Stimulated activated CD8-positive, alpha-beta memory T cell treated with anti-CD3 and anti-CD28 coated beads, Interleukin-15, amount 100 ng/mL, for 24 hours (primary cell): Measurements from ENCODE around the gene AASS.
"Not testable (repeated sequence)": the region's sequence is repeated elsewhere in the genome, so short reads cannot be mapped to it uniquely, and the experiment has no call there.

Source experiments
- DNase-seq: peaks from one replicate; pipeline ENCODE4 v3.0.0-alpha.2; 2020; ENCODE audit warnings: low read depth

AASS gene

DNA sequence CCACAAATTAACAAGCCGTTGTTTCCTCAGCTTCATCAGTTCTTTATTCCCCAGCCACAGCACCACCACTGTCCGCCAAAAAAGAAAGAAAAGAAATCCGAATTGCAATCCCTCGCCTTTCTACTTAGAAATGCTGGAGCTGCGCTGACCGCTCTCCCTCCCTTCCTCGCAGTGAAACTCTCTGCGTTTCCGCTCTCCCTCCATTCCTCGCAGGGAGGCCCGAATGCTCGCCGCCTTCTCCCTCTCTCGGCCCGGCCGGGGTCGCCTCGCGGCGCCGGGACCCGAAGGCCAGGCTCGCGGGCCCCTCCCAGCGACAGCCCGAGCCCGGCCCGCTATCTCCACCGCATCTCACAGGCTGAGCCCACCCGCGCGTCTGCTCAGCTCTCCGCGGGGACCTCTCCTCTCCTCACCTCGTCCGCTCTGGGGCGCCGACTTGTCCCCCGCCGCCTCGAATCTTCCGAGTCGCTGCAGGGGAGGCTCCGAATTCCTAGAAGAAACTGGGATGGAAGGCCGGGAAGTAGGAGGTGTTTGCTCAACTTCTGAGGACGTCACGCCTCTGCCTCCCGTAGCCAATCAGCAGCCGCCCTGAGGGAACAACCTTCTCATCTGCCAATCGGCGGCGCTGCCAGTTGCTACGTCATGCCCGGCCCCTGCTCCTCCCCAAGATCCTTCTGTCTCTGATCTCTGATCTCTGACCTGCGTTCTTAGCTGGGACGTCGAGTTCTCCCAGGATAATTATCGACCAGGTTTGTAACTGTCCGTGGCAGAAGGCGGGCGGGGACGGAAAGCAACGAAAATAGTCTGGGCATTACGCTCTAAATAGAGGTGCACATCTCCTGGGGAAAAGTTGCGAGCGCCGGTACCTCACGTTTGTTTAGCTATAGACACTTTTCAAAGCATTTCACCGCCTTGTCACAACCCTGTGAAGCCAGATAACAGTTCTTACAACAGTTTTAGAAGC, at the start of gene AASS:
TSS of gene AASS (minus strand) at position 499 of the 961 bp plus-strand sequence. CDS start 10,523 bp downstream, outside the sequence.
- peak; percentile 29 for DNase-seq

DNA sequence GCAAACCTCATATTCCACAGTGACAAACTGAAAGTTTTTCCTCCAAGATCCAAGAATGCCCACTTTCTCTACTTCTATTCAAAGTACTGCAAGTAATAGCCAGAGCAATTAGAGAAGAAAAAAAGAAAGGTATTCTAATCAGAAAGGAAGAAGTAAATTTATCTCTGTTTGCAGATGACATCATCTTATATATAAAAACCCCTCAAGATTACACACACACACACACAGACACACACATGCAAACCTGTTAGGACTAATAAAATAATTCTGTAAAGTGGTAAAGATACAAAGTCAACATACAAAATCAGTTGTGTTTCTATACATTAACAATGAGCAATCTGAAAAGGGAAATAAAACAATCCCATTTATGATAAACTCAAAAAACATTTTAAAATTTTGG, 44.7 kb upstream of the AASS start:
- no peak for DNase-seq

GRCh38 chr7:122183106-122183505, 39.1 kb upstream of the AASS start:
- no peak for DNase-seq

- DNase-seq: no peak
These were observed 38.0 kb upstream of the AASS start for GRCh38 chr7:122182081-122182480.

GRCh38 chr7:122172144-122172543, 28.1 kb upstream of the AASS start:
- not testable (repeated sequence) for DNase-seq

DNA sequence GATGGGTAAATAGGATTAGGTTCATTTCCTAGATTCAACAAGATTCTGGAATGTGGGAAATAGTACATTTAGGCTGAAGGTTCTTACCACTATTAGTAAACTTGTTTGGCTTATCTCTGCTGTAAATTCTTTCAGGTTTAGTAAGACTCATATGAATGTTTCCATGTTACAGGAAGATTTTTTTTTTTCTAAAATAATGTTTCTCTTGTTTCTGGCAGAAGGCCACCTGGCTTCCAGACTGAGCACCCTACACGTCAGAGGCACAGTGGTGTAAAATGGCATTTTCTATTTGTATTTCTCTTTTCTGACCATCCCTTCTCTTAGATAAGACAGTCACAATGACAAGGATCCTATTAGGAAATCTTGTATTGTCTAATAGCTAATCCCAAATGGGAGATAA, 22.7 kb upstream of the AASS start:
- no peak for DNase-seq

GRCh38 chr7:122166275-122166674, 22.2 kb upstream of the AASS start:
- no peak for DNase-seq

DNA sequence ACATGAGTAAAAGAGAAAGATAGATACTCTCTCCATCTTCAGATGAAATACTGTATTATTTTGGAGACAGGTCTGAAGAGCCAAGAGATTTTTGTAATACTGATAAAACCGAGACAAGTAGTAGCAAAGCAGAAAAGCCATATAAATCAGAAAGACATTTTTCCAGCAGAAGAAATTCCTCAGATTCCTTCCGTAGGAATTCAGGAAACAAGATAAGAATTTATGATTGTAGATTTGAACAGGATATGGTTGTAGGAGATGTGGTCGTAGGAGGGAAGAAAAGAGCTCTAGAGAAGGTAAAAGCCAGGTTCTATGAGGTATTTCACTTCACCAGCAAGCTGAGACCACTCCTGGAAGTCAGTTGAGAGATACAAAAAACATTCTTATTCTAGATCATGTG, 17.6 kb upstream of the AASS start:
- no peak for DNase-seq

- no peak for DNase-seq
These were observed 11.5 kb upstream of the AASS start for GRCh38 chr7:122155566-122155965.

GRCh38 chr7:122148878-122149277, 4.8 kb upstream of the AASS start:
- no peak for DNase-seq

- DNase-seq: no peak
These were observed 4.0 kb upstream of the AASS start for GRCh38 chr7:122148081-122148480.

GRCh38 chr7:122145937-122146645, 2.0 kb upstream of the AASS start:
- DNase-seq: no peak

DNA sequence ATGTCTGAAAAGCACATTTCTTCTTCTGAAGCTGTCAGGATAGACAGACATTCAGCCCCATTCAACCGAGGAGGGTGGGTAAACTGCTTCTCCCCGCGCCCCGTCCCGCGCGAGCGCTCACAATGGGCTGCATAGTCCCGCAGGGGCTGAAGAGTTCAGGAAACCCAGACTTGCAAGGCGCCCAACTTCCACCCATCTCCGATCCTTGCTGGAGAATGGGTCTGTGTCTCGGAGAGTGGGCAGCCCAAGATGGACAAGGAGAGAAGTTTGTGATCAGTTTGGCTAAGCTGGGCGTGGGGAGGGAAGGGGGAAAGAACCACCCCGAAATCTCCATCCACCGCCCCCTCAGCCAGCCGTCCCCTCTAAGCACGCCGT, 686 bp downstream of the AASS start:
- no peak for DNase-seq

- DNase-seq: no peak
These were observed 3.1 kb downstream of the AASS start for GRCh38 chr7:122140918-122141317.

DNA sequence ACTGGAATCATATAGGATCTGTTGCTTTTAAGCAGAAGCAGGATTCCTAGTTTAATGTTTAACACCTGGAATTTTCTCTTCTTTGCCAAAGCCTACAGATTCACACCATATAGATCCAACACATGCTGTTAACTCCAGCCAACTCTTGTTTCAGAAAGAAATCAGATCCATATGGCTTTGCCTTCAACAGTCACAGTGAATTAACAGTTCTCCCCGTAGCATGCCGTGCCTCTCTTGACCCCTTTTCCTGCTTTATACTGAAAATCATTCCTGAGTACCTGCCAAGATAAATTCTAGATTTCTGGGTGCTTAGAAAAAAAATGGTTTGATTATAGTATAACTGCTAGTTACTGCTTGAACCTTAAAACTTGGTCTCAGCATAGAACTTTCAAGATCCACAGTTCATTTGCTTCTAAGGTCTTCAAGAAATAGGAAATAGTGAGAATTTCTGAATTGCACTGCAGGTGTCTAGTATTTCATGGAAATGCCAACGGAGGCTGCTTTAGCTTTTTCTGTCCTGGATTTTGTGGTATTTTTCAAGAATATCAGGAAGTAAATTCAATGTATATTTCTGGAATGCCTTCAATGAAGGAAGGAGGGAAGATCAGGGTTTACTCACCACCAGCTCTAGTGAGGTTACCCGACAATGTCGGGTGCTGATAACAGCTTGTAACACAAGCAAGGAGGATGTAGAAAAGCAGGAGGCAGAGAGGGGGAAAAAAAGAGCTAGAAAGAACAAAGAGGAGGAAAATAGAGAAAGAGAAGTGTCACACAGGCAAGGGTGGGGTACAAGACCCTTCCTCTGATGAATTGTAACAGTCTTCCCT, 6.6 kb downstream of the AASS start:
- DNase-seq: no peak

- no peak for DNase-seq
These were observed 7.3 kb downstream of the AASS start for GRCh38 chr7:122136639-122137245.

GRCh38 chr7:122136078-122136477, 8.0 kb downstream of the AASS start:
- DNase-seq: no peak

DNA sequence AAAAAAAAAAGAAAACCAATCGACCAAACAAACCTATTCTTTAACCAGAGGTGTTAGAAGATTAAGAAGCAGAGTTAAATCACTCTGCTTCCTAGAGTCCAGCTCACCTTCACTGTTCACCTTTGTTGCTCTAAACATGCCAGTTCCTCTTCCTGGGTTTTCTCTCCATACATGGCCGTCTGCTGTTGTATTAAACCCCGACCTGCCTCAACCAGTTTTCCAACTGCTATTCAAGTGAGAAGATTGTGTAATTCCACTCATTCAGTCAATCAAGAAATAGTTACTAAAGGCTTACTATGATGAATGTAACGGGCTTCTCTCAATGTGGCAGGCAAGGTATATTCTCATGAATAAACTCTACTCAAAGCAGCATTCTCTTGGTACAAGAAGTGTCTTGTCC, 8.8 kb downstream of the AASS start:
- DNase-seq: no peak

- not testable (repeated sequence) for DNase-seq
These were observed 9.3 kb downstream of the AASS start for GRCh38 chr7:122134793-122135192.

DNA sequence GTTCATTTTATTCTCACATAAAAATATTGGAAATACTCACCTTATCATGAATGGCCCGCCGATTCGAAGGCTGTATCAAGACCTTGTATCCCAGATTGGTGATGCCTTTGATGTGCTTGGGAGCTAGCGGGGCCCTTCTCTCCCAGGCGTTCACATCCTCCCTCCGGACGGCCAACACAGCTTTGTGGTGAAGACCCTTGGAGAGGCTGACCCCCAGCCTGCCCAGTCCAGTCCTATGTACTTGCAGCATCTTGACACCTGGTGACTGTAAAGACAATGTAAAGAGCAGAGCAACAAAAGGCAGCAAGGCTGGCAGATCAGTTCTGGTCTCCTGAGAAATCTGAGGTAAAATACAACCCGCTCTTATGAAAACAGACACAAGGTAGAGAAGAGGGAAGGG, 10.6 kb downstream of the AASS start:
- DNase-seq: no peak

GRCh38 chr7:122132341-122132740, 11.7 kb downstream of the AASS start:
- DNase-seq: no peak

- DNase-seq: no peak
These were observed 20.3 kb downstream of the AASS start for GRCh38 chr7:122123746-122124145.
